GM12878 (cell line): ENCODE data around the gene CYP1A2. TPM values are rescaled to one million over a fixed set of nuclear protein-coding genes. Genes with fewer than 3 reads are reported as not detected.

Source experiments
- ATAC-seq: fragments of 200-7000 bp; cut with Tn5 transposase; 3 replicates; pipeline ENCODE4 v1.9.1; 2020; ENCODE audit warnings: mild to moderate bottlenecking, moderate library complexity
- BruUV-seq: library from RNA; stranded (reverse); fragments of 400-500 nt; replicated peaks from 2 replicates; lab custom pipeline; 2021; lab: Mats Ljungman, UMichigan
- CTCF ChIA-PET: fragments of 300-600 bp; sonication (Branson Sonifier 250); formaldehyde crosslinking; extraction: SDS; loops from one replicate; lab custom pipeline; 2021; ENCODE audit warnings: inconsistent platforms; lab: Yijun Ruan, JAX
- POLR2A ChIA-PET: fragments of 350-600 bp; formaldehyde crosslinking; extraction: SDS; loops from one replicate; lab custom pipeline; 2021; ENCODE audit warnings: inconsistent platforms; lab: Charles Lee
- RAD21 ChIA-PET: fragments of 300-600 bp; sonication (Branson Sonifier 250); formaldehyde crosslinking; loops from one replicate; lab custom pipeline; 2023; ENCODE audit warnings: antibody characterized with exemption; ENCODE audit not compliant: unreplicated experiment; lab: Charles Lee
- SMC1A ChIA-PET: fragments of 300-600 bp; sonication (Branson Sonifier 250); formaldehyde crosslinking; loops from one replicate; lab custom pipeline; 2023; ENCODE audit not compliant: unreplicated experiment, uncharacterized antibody; lab: Charles Lee
- DNase-seq: peaks from one replicate; pipeline ENCODE4 v3.0.0-alpha.2; 2011; ENCODE audit warnings: low read depth, low spot score
- FAIRE-seq: peaks from 3 replicates; lab custom pipeline; 2011; peaks lifted over from hg19 to GRCh38; lab: Jason Lieb, UNC
- H2AFZ ChIP-seq: 2 replicates; pipeline ENCODE4 v1.6.0; 2011; ENCODE audit warnings: low read depth, low read length, control low read depth; ENCODE audit not compliant: control insufficient read depth
- H3K27ac ChIP-seq: 2 replicates; pipeline ENCODE4 v1.5.1; 2011; ENCODE audit warnings: control low read depth; ENCODE audit not compliant: control insufficient read depth, insufficient read depth
- H3K27me3 ChIP-seq, 2 experiments: replicated peaks in 1 of 2; 2 replicates each; pipeline versions ENCODE4 v1.6.0 to v1.6.1; 2011; ENCODE audit warnings: low read length in 1 of 2; ENCODE audit not compliant: control insufficient read depth in 2 of 2, insufficient read depth in 2 of 2
- H3K36me3 ChIP-seq, 2 experiments: 2 replicates each; pipeline ENCODE4 v1.5.1; 2011; ENCODE audit warnings: low read length in 1 of 2; ENCODE audit not compliant: control insufficient read depth in 2 of 2, insufficient read depth in 2 of 2
- H3K4me1 ChIP-seq: 2 replicates; pipeline ENCODE4 v1.6.1; 2011; ENCODE audit warnings: mild to moderate bottlenecking, low read length, moderate library complexity, mixed read lengths; ENCODE audit not compliant: control insufficient read depth, insufficient read depth
- H3K4me2 ChIP-seq: 2 replicates; pipeline ENCODE4 v1.6.0; 2011; ENCODE audit warnings: control low read depth; ENCODE audit not compliant: control insufficient read depth, insufficient read depth
- H3K4me3 ChIP-seq: fragments of 200-600 bp; sonication (generic); 2 replicates; pipeline ENCODE4 v1.5.1; 2016
- H3K79me2 ChIP-seq: 2 replicates; pipeline ENCODE4 v1.6.0; 2011; ENCODE audit warnings: low read length; ENCODE audit not compliant: control insufficient read depth, insufficient read depth
- H3K9ac ChIP-seq: 2 replicates; pipeline ENCODE4 v1.8.0; 2011; ENCODE audit warnings: low read length, control low read depth, mixed read lengths; ENCODE audit not compliant: control insufficient read depth, insufficient read depth
- H3K9me3 ChIP-seq: replicated peaks from 3 replicates; pipeline ENCODE4 v1.5.1; 2011; ENCODE audit warnings: mild to moderate bottlenecking, low read length; ENCODE audit not compliant: control insufficient read depth, insufficient read depth
- H4K20me1 ChIP-seq: 2 replicates; pipeline ENCODE4 v1.6.0; 2011; ENCODE audit not compliant: control insufficient read depth, insufficient read depth
- ATF7 ChIP-seq: fragments of 450-650 bp; IDR thresholded peaks from 2 replicates; pipeline ENCODE4 v1.6.1; 2016; ENCODE audit warnings: low read depth, mild to moderate bottlenecking
- BHLHE40 ChIP-seq, 2 experiments: fragments of 450-650 bp in 1 of 2; IDR thresholded peaks; 2 replicates each; pipeline ENCODE4 v1.6.1; 2011 to 2017; ENCODE audit warnings: low read depth in 2 of 2, borderline replicate concordance in 1 of 2, improper control_type of control experiment in 1 of 2, low read length in 1 of 2, mild to moderate bottlenecking in 1 of 2
- CEBPZ ChIP-seq: fragments of 150-350 bp; IDR thresholded peaks from 2 replicates; pipeline ENCODE4 v1.6.1; 2016; ENCODE audit warnings: low read depth, low read length
- CHD1 ChIP-seq: IDR thresholded peaks from 2 replicates; pipeline ENCODE4 v1.6.1; 2012; ENCODE audit warnings: low read depth, low read length, improper control_type of control experiment
- FOS ChIP-seq: IDR thresholded peaks from 3 replicates; pipeline ENCODE4 v1.6.1; 2011; ENCODE audit warnings: borderline replicate concordance; ENCODE audit not compliant: insufficient read length; ENCODE audit errors: extremely low read depth
- GATAD2B ChIP-seq: fragments of 450-650 bp; conservative IDR thresholded peaks from 2 replicates; pipeline ENCODE4 v1.6.1; 2017; ENCODE audit warnings: low read depth, mild to moderate bottlenecking, moderate library complexity
- HCFC1 ChIP-seq: fragments of 150-350 bp; IDR thresholded peaks from 2 replicates; pipeline ENCODE4 v1.6.1; 2014; ENCODE audit warnings: low read length
- IRF5 ChIP-seq: fragments of 450-650 bp; IDR thresholded peaks from 2 replicates; pipeline ENCODE4 v1.6.1; 2017; ENCODE audit warnings: borderline replicate concordance
- MAX ChIP-seq: IDR thresholded peaks from 2 replicates; pipeline ENCODE4 v1.6.1; 2012; ENCODE audit warnings: low read depth, low read length, improper control_type of control experiment
- NR2C1 ChIP-seq: fragments of 450-650 bp; IDR thresholded peaks from 2 replicates; pipeline ENCODE4 v1.6.1; 2017; ENCODE audit warnings: antibody characterized with exemption, mild to moderate bottlenecking, moderate library complexity
- PML ChIP-seq: IDR thresholded peaks from 2 replicates; pipeline ENCODE4 v1.6.1; 2012; ENCODE audit warnings: low read length, inconsistent platforms
- POLR2AphosphoS5 ChIP-seq: IDR thresholded peaks from 2 replicates; pipeline ENCODE4 v1.6.1; 2011; ENCODE audit warnings: mild to moderate bottlenecking, low read length, inconsistent platforms
- RAD51 ChIP-seq: fragments of 450-650 bp; IDR thresholded peaks from 2 replicates; pipeline ENCODE4 v1.6.1; 2016; ENCODE audit warnings: moderate library complexity, mild to moderate bottlenecking, inconsistent platforms
- RELB ChIP-seq: fragments of 450-650 bp; IDR thresholded peaks from 2 replicates; pipeline ENCODE4 v1.6.1; 2017; ENCODE audit warnings: low read depth, mild to moderate bottlenecking, moderate library complexity
- SUZ12 ChIP-seq: fragments of 200-600 bp; sonication (generic); IDR thresholded peaks from one replicate; pipeline ENCODE4 v1.6.1; 2018; ENCODE audit warnings: antibody characterized with exemption, mild to moderate bottlenecking; ENCODE audit not compliant: unreplicated experiment
- ZNF384 ChIP-seq: IDR thresholded peaks from 2 replicates; pipeline ENCODE4 v1.6.1; 2012; ENCODE audit warnings: low read depth, mild to moderate bottlenecking, low read length, improper control_type of control experiment, borderline replicate concordance
- WGBS: methylation state at CpG from one replicate; pipeline ENCODE4 v1.1.6; 2016; ENCODE audit warnings: low lambda C conversion rate; ENCODE audit not compliant: insufficient replicate concordance, insufficient coverage; ENCODE audit errors: missing lambda C conversion rate; 5-methylcytosine and 5-hydroxymethylcytosine counted together
- in situ Hi-C: fragments of 300-500 bp; cut with MboI; formaldehyde crosslinking; loops from 9 replicates; pipeline ENCODE4 v1.14.3; 2018; ENCODE audit warnings: mixed read lengths
- intact Hi-C: fragments of 100-400 bp; cut with micrococcal nuclease; formaldehyde crosslinking; loops from one replicate; pipeline ENCODE4 v1.14.2; 2022; ENCODE audit not compliant: unreplicated experiment
- polyA plus RNA-seq, 11 experiments: library from polyadenylated mRNA; depleted of rRNA in 4 of 11; unstranded in 6 of 11; stranded (reverse) in 5 of 11; fragments of >200 nt; fragmentation: Nextera tagmentation in 4 of 11; fragmentation: Illumina TruSeq in 1 of 11; extraction: Ambion mirVana in 4 of 11; extraction: Trizol in 1 of 11; gene quantifications; 1 replicate in 1 of 11; 2 replicates in 10 of 11; pipeline versions ENCODE4 v1.2.1 to v1.2.3, GENCODE V29; 2011 to 2016; ENCODE audit warnings: inconsistent platforms in 2 of 11, missing spikeins in 2 of 11, low read depth in 1 of 11
- total RNA-seq, 4 experiments: library from RNA; depleted of rRNA in 3 of 4; stranded (reverse); fragments of >200 nt in 3 of 4; fragmentation: Illumina TruSeq in 1 of 4; extraction: Trizol in 1 of 4; gene quantifications; 2 replicates each; pipeline versions ENCODE4 v1.2.1 to v1.2.3, GENCODE V29; 2013 to 2021

CYP1A2 gene
- total and polyA plus RNA-seq, 10 of the 15 experiments (the other 5 are each of a cell fraction or from before 2014, with no cell fraction given) = 0.03 to 0.09 (median 0.05) TPM; not detected in 7

GRCh38 chr15:74710319-74711094 is 38.1 kb upstream of the CYP1A2 start:
- H3K4me2 ChIP-seq = no peak overlapping the region
- TF ChIP-seq CEBPZ (no peak), NR2C1 (no peak), SUZ12 (no peak), PML (no peak), CHD1 (no peak), GATAD2B (no peak), RELB (no peak), BHLHE40 (IDR thresholded peaks at IDR 0.05; ENCODE audit: borderline replicate concordance in 1 of 2, low read depth in 2 of 2, low read length in 1 of 2) (no peak), FOS (no peak), RAD51 (no peak), ZNF384 (no peak), ATF7 (no peak), POLR2AphosphoS5 (no peak), MAX (no peak), HCFC1 (no peak), IRF5 (no peak)
- TF ChIP-seq, all 136 proteins: peak for 0
- H3K4me1 ChIP-seq = no peaks in the 10 kb centered on the region
- ATAC-seq (no peak), DNase-seq (no peak), FAIRE-seq (no peak)
- H3K36me3 ChIP-seq = no peaks in the 10 kb centered on the region
- ChIA-PET RAD21 (no interaction called here), CTCF (interaction anchor here (0.6 kb wide), 1 partner anchor 91 kb away, joined by 4 read pairs; no protein-coding TSS in a partner anchor), POLR2A (no interaction called here), SMC1A (interaction anchor here (0.6 kb wide), 1 partner anchor 198 kb away, joined by 3 read pairs; no protein-coding TSS in a partner anchor)
- no peak overlapping the region for H2AFZ ChIP-seq
- in situ Hi-C loops (no loop called here), intact Hi-C loops (no loop called here)
- no peak overlapping the region for H3K9ac ChIP-seq
- no peak overlapping the region for H3K4me3 ChIP-seq
- H3K9me3 ChIP-seq = no peaks in the 10 kb centered on the region
- H4K20me1 ChIP-seq = no peaks in the 10 kb centered on the region
- no peak overlapping the region for H3K27ac ChIP-seq
- 0% methylated on average over 3 of the region's 3 CpGs for WGBS
- no peaks in the 10 kb centered on the region; a peak in 1 of 4 replicates for H3K27me3 ChIP-seq
- no peaks in the 10 kb centered on the region for H3K79me2 ChIP-seq
- BruUV-seq = no TSS peak
